ENCODE measurements around the gene PFKFB4. TPM values are rescaled to one million over a fixed set of nuclear protein-coding genes. Genes with fewer than 3 reads are reported as not detected.

The PFKFB4 gene
- total and polyA plus RNA-seq, 2 donors (not counting 1 experiment from before 2014, with no cell fraction given), result 1.3 to 3.3 TPM

GRCh38 chr3:48505968-48506504, 50.6 kb downstream of the PFKFB4 start:
- H3K27me3 ChIP-seq (replicated peaks in 1 of 4; ENCODE audit: control extremely low read depth in 1 of 4, control insufficient read depth in 3 of 4, insufficient read depth in 4 of 4, low read length in 3 of 4), result no peaks in the 10 kb centered on the region
- peak overlapping the region; percentile 37 for H3K4me3 Mint-ChIP-seq
- H3K27me3 Mint-ChIP-seq, result peaks cover 2% of the 10 kb centered on the region
- TF ChIP-seq CTCF (IDR thresholded peaks at IDR 0.05) (no peak), EZH2 (IDR thresholded peaks at IDR 0.05; ENCODE audit: borderline replicate concordance, insufficient read depth, low read depth, low read length, poor library complexity, severe bottlenecking) (no peak)
- no peaks in the 10 kb centered on the region for H3K9me3 ChIP-seq (ENCODE audit: control extremely low read depth in 1 of 3, control insufficient read depth in 2 of 3, insufficient read depth in 1 of 3, low read length in 2 of 3)
- H3K9ac ChIP-seq (ENCODE audit: low read length), result no peak overlapping the region
- CTCF ChIA-PET, result interaction anchor here (0.6 to 10.6 kb wide), 8 partner anchors 36 to 233 kb away, joined by 3 to 240 read pairs (median 12); a partner anchor contains a TSS
- H3K27ac ChIP-seq (ENCODE audit: low read length in 2 of 2), result no peak overlapping the region
- H3K79me2 ChIP-seq (ENCODE audit: control insufficient read depth, insufficient read depth, low read length), result no peaks in the 10 kb centered on the region
- H3K27ac Mint-ChIP-seq, result no peak overlapping the region
- POLR2A ChIA-PET, result interaction anchor here (0.7 to 1.8 kb wide), 3 partner anchors 27 to 40 kb away, joined by 3 to 20 read pairs (median 3); a partner anchor contains a TSS
- ATAC-seq (ENCODE audit: low read depth) (no peak), DNase-seq (no peak)
- H3K4me1 ChIP-seq (ENCODE audit: control insufficient read depth in 2 of 2, insufficient read depth in 2 of 2, low read length in 2 of 2), result peaks cover 14 to 25% of the 10 kb centered on the region in 2 donors
- H3K4me3 ChIP-seq (ENCODE audit: control extremely low read depth in 1 of 5, extremely low read depth in 1 of 5, insufficient read depth in 1 of 5, low read depth in 2 of 5, low read length in 4 of 5), result no peak overlapping the region
- no peaks in the 10 kb centered on the region for H3K9me3 Mint-ChIP-seq (ENCODE audit: insufficient read depth)
- H3K36me3 ChIP-seq (replicated peaks in 1 of 2; ENCODE audit: control extremely low read depth in 1 of 2, control insufficient read depth in 1 of 2, extremely low read depth in 1 of 2, insufficient read depth in 2 of 2, low read length in 1 of 2), result no peaks in the 10 kb centered on the region
- no peak overlapping the region for H3K4me2 ChIP-seq (replicated peaks; ENCODE audit: low read depth, low read length, poor library complexity, severe bottlenecking)
- H4K20me1 ChIP-seq (ENCODE audit: control insufficient read depth, insufficient read depth, low read length, poor library complexity, severe bottlenecking), result no peaks in the 10 kb centered on the region
- H3K4me1 Mint-ChIP-seq, result peaks cover 27% of the 10 kb centered on the region
- H2AFZ ChIP-seq (ENCODE audit: insufficient read depth, low read depth, low read length, poor library complexity, severe bottlenecking), result no peak overlapping the region
- WGBS (ENCODE audit: insufficient coverage), result no CpG with 5 or more reads among the region's 6 CpGs
- intact Hi-C loops (cut with micrococcal nuclease), result loop anchor here (2.0 kb wide), 1 partner anchor 51 kb away; the partner anchor contains the start of gene PFKFB4

- TF ChIP-seq CTCF (IDR thresholded peaks at IDR 0.05), result no peak
- no peak for TF ChIP-seq EZH2 (IDR thresholded peaks at IDR 0.05; ENCODE audit: borderline replicate concordance, insufficient read depth, low read depth, low read length, poor library complexity, severe bottlenecking)
- no peak overlapping the region for H3K9ac ChIP-seq (ENCODE audit: low read length)
- POLR2A ChIA-PET, result interaction anchor here (0.6 to 1.3 kb wide), 3 partner anchors 11 to 39 kb away, joined by 3 to 6 read pairs (median 6); a partner anchor contains a TSS
- no peaks in the 10 kb centered on the region for H3K9me3 ChIP-seq (ENCODE audit: control extremely low read depth in 1 of 3, control insufficient read depth in 2 of 3, insufficient read depth in 1 of 3, low read length in 2 of 3)
- H3K9me3 Mint-ChIP-seq (ENCODE audit: insufficient read depth), result no peaks in the 10 kb centered on the region
- ATAC-seq (ENCODE audit: low read depth), result no peak
- no peak for DNase-seq
- no peaks in the 10 kb centered on the region for H3K36me3 ChIP-seq (replicated peaks in 1 of 2; ENCODE audit: control extremely low read depth in 1 of 2, control insufficient read depth in 1 of 2, extremely low read depth in 1 of 2, insufficient read depth in 2 of 2, low read length in 1 of 2)
- H3K4me1 ChIP-seq (ENCODE audit: control insufficient read depth in 2 of 2, insufficient read depth in 2 of 2, low read length in 2 of 2), result peaks cover 14 to 25% of the 10 kb centered on the region in 2 donors
- no peak overlapping the region for H3K4me3 ChIP-seq (ENCODE audit: control extremely low read depth in 1 of 5, extremely low read depth in 1 of 5, insufficient read depth in 1 of 5, low read depth in 2 of 5, low read length in 4 of 5)
- H2AFZ ChIP-seq (ENCODE audit: insufficient read depth, low read depth, low read length, poor library complexity, severe bottlenecking), result no peak overlapping the region
- H3K79me2 ChIP-seq (ENCODE audit: control insufficient read depth, insufficient read depth, low read length), result no peaks in the 10 kb centered on the region
- peak overlapping the region; percentile 98 for H3K4me2 ChIP-seq (replicated peaks; ENCODE audit: low read depth, low read length, poor library complexity, severe bottlenecking)
- WGBS (ENCODE audit: insufficient coverage), result 100% methylated on average over 1 of the region's 2 CpGs
- no peaks in the 10 kb centered on the region for H3K27me3 ChIP-seq (replicated peaks in 1 of 4; ENCODE audit: control extremely low read depth in 1 of 4, control insufficient read depth in 3 of 4, insufficient read depth in 4 of 4, low read length in 3 of 4)
- intact Hi-C loops (cut with micrococcal nuclease), result no loop called here
- no peaks in the 10 kb centered on the region for H3K27me3 Mint-ChIP-seq
- peak overlapping the region; percentile 71 for H3K27ac Mint-ChIP-seq
- peaks cover 27% of the 10 kb centered on the region for H3K4me1 Mint-ChIP-seq
- peak overlapping the region; percentile 79 for H3K4me3 Mint-ChIP-seq
- CTCF ChIA-PET, result interaction anchor here (0.6 to 10.6 kb wide), 8 partner anchors 13 to 192 kb away, joined by 3 to 240 read pairs (median 6); a partner anchor contains a TSS
- H4K20me1 ChIP-seq (ENCODE audit: control insufficient read depth, insufficient read depth, low read length, poor library complexity, severe bottlenecking), result no peaks in the 10 kb centered on the region
- no peak overlapping the region for H3K27ac ChIP-seq (ENCODE audit: low read length in 2 of 2)
Observed at GRCh38 chr3:48505146-48505545, 51.5 kb downstream of the PFKFB4 start.

All from B cell (primary cell).